Urothelium cell line (cell line): ENCODE data around the gene MFAP5.
A peak's percentile ranks its signal among the peaks of the same experiment; 100 is the strongest.

ENCODE experiments used
- DNase-seq: peaks from one replicate; pipeline ENCODE4 v3.0.0; 2011; ENCODE audit warnings: low spot score, mixed read lengths
- FAIRE-seq: peaks from 2 replicates; lab custom pipeline; 2011; peaks lifted over from hg19 to GRCh38; lab: Jason Lieb, UNC

The MFAP5 gene, protein sequence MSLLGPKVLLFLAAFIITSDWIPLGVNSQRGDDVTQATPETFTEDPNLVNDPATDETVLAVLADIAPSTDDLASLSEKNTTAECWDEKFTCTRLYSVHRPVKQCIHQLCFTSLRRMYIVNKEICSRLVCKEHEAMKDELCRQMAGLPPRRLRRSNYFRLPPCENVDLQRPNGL

DNA sequence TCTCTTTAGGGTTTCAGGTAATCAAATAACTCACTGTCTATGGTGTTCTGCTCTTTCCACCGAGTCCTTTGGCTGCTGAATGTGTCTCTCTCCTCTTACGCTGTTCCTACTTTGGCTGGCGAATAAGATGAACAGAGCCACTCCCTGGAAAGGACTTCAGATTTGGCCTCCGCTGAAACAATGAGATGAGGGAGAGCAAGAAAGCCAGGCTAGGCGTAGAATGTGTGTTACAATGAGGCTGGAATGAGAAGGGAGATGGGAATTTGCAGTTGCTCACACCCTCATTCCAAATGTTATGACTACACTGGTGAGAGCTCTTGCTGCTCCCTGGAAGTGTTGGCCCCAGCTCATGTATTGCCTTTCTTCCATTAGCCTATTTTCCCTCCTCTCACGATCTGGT, at the start of gene MFAP5:
Gene MFAP5, minus strand, starts transcription at position 234 of the 400 bp plus-strand sequence. CDS start 722 bp downstream, outside the sequence.
- DNase-seq (peak; percentile 44), FAIRE-seq (peak; percentile 20)

DNA sequence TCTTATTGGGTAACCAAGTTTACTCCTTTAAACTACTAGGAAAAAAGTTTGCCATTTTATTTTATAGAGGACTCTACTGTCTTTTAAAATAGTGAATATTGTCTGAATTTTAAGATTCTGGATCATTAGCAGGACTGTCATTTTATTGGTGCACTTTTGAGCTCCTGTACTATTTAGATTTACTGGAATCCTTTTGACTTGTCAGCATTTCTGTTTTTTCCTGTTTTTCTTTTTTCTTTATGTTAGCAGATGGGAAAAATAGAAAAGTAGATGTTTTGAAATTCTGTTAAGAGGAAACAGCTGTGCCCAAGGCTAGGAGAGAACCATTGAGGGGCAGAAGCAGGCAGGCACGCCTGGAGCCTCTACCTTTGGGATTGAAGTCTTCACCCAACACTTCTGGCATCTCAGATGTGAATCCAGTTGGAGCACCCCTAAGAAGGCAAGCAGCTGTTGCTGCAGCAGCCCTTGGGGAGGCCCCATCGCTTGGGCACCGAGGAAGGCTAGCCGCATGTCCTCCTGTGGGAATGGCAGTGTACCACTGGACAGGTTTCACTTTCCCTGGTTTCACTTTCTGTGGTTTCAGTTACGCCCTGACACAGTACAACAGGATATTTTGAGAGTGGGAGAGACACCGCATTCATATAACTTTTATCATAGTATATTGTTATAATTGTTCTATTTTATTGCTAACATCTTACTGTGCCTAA, 46.7 kb upstream of the MFAP5 start:
- DNase-seq (no peak), FAIRE-seq (no peak)

DNA sequence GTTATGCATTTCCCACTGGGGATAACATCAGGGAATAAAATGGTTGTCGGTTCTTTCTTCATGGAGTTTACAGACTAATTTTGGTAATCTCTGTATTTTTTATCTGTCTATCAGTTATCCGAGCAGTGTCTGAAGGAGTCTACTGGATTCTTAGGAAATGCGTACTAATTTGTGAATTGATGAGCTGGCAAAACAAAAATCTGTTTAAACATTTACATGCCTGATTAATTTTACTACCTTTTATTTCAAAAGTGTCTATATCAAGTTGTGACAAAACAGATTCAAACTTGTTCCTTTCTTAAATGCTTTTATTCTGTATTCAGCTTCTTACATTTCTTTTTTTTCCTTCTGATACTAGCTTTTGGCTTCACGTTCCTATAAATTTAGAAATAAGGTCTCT, 39.5 kb upstream of the MFAP5 start:
- DNase-seq: no peak
- FAIRE-seq: no peak

DNA sequence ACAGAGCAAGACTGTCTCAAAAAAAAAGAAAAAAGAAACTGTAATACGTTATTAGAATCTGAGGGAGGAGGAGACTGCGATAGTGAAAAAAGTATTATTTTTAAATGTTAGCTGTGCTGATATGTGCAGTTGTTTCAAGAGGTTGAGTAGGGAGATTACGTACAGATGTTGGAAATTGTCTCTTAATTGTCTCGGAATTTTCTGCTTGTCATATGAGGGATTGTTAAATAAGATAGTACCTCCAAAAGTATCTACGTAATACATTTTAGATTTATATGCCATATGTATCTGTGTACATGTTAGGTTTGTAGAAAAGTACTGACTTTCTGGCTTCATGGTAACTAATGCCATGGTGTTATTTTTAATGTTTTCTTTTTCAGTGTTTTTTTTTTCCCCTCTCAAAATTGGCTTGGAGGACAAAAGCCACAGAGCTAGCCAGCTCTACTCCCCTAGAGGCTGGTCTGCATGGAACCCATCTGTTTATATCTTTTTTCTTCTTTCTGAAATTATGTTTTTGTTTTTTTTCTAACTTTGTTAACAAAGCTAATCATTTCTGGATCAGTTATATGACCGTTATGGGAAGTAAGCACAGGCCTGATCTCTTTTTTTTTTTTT, 38.5 kb upstream of the MFAP5 start:
- FAIRE-seq: peak; percentile 59

DNA sequence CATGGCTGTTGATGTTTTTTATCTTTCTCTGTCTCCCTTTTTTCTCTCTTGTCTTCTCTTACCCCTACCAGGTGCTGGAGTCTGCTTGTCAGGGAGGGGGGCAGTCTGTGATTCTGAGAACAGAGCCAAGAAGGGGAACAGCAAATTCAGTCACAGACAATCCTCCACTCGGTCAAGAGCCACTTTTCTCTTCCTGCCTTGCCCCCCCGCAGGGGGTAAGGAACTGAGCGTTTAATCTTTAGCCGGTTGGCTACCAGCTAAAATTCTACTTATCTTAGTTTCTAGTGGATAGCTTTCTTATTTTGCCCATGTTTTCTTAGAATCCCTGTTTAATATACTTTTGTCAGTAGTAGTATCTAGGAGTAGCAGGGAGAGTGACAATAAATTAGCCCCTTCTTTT, 37.1 kb upstream of the MFAP5 start:
- no peak for FAIRE-seq

More for the DNA sequence above, 38.5 kb upstream of the MFAP5 start:
- no peak for DNase-seq

DNA sequence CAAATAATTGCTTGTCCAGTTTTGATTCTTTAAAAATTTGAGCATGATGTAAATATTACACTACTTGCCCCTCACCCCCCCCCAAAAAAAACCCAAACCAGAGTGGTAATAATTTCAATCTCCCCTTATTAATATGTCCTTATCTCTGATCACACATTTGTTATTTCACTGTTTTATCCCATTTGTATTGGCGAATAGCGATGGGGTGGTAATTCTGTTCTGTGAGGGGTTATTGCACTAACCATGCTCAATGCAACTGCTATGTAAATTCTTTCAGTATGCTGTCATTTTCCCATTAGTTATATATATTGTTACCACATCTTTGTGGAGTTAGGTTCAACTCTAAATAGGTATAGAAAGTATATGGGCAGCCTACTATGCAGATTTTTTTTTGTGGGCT, 36.3 kb upstream of the MFAP5 start:
- DNase-seq (no peak), FAIRE-seq (no peak)

More for the DNA sequence above, 37.1 kb upstream of the MFAP5 start:
- no peak for DNase-seq

DNA sequence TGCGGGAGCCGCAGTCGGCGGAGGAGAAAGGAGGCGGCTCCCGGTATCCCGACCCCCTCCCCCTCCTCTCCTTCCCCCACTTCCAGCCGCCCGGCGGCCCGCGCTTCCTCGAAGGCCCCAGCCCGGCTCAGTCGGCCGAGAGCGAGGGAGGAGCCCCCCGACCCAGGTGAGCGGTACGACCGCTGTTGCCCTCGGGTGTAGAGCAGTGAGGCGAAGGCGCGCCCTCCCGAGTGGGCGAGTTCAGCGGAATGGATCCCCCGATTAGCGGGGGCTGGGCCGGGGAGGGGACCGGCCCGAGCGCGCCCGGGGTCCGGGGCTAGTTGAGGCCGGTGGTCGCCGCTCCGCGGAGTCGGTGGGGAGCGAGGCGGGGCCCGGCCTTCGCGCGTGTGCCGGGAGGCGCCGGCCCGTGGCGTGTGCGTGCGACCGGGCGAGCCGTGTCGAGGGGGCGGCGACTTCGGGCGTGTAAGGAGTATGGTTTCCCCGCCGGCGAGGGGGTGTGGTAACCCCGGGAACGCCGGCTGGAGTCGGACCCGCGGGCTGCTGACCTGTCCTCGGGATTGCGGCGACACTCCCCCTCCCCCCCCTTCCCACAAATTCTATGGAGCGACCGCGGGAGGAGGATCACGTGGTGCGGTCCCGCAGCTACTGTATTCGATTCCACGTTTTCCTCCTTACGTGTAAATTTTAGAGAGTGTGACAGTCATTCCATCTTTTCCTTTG, 35.7 kb upstream of the MFAP5 start:
- DNase-seq: peak; percentile 70
- FAIRE-seq: peak; percentile 72

DNA sequence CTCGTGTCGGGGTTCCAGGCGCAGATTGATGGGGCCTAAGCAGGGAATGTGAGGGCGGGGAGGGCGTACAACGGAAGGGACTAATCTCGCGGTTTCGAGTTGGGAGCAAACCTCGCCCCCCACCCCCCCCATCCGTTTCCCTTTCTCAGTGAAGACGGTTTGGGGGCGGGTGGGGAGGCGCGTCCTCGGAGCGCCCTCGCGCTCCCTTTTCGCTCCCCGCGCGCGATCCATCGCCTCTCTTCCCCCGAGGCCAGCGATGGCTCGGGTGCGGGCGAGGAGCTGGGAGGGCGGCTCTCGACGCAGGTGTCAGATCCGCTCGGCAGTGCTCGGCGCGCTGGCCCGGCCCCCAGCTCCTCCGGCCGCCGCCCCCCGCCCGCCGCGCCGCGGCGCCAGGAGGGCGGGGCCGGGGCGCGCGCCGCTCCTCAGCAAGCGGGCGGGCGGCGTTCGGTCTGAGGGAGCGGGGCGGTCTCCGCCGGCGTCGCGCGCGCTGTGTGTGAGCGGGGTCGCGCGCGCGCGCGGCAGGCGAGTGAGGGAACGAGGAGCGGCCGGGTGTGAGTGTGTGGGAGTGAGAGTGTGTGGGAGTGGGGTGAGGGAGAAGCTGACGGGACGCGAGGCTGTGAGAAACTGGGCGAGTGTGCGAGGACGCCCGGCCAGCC, 35.0 kb upstream of the MFAP5 start, which contains the start of gene RIMKLB:
Gene RIMKLB, plus strand, starts transcription at position 516 of the 656 bp plus-strand sequence. CDS start 15,876 bp downstream, outside the sequence.
- FAIRE-seq (peak; percentile 99), DNase-seq (peak; percentile 95)

DNA sequence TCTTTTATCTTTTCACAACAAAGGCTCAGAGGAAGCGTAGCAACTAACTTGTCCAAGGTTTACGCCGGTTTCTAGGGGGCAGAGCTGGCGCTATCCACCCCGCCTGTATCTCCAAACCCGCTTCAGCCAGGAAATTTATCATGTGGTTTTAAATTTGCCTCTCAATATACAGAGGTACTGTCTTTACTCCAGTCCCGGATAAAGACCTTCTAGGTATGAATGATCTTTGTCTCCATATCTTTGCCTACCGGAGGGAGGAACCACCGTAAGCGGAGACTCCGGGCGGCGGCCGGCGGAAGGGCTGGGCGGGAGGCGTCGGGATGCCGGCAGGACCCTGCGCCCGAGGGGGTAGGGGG, 34.5 kb upstream of the MFAP5 start:
- peak; percentile 50 for DNase-seq
- no peak for FAIRE-seq

DNA sequence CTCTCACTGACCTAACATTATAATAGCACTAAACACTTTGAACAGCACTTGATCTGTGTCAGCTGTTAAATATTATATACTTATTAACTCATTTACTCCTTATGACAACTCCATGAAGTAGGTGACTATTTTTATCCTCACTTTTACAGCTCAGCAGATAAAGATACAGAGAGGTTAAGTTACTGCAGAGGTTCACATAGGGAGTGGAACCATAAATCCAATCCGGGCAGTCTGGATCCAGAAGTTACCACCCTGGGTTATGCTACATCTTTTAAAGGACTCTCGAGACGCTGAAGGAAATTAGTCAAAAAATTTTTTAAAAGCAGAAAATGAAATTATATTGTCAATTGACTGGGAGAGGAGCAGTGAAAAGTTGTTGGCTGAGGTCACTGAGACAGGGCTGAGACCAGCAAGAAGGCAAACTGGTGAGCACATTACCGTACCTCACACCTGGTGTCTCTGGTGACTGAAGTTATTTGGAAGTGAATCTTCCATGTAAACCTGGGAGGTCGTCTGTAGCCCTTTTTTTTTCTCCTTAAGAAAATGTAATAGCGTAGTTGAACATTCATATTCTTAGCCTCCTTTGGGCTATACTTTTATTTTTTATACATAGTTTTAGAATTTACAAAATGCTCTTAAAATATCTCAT, 33.9 kb upstream of the MFAP5 start:
- no peak for FAIRE-seq

DNA sequence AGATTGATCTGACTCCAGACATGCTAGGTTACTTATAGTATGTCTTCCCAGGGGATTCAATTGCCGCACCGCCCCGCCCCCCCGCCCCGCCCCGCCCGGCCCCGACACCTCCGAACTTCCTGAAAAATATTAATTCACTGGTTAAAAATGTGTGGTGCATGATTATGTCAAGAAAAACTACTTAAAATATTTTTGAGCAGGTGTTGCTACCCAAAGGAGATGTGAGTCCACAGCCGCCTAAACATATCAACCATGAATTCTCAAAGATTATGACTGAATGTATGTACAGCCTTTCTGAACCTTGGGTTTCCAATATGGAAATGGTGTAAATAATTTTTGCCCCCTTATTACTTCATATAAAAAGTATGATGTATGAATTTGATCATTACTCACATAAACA, 32.5 kb upstream of the MFAP5 start:
- no peak for DNase-seq
- FAIRE-seq: no peak

More for the DNA sequence above, 33.9 kb upstream of the MFAP5 start:
- no peak for DNase-seq

DNA sequence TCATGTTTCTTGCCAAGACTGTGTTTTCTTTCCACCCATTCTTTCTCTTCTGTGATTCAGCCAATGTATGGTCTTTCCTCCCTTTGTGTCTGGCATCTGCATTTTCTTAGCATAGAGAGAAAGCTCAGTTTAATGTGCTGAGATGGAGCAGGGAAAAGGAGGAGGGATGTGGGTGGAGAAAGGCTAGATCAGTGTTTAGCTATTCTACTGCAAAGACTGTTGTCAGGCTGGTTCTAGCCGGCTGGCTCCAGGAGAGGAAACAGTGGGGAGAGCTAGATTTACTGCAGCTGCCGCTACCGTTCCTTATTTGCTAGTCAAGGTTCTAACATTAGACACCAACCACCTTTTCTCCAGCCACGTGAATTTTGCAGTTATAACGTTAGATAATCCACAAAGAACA, 29.9 kb upstream of the MFAP5 start:
- FAIRE-seq (no peak), DNase-seq (no peak)

DNA sequence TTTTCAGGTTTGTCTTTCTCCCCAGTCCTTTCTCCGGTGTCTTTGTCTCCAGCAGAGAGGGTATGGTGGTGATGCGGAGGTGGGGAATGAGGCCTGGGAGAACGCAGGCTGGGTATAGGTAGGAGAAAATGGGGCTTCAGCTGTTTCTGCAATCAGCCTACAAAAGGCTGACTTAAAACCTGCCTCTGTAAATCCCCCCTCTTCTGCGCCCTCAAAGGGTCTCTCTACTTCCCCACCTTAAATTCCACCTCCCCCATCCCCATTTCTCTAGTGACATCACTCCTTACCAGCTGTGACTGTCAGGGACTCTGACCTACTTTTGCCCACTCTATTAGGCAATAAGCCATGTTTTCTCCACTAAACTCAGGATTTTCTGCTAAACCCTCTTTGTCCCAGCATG, 27.1 kb upstream of the MFAP5 start:
- FAIRE-seq: no peak
- no peak for DNase-seq

DNA sequence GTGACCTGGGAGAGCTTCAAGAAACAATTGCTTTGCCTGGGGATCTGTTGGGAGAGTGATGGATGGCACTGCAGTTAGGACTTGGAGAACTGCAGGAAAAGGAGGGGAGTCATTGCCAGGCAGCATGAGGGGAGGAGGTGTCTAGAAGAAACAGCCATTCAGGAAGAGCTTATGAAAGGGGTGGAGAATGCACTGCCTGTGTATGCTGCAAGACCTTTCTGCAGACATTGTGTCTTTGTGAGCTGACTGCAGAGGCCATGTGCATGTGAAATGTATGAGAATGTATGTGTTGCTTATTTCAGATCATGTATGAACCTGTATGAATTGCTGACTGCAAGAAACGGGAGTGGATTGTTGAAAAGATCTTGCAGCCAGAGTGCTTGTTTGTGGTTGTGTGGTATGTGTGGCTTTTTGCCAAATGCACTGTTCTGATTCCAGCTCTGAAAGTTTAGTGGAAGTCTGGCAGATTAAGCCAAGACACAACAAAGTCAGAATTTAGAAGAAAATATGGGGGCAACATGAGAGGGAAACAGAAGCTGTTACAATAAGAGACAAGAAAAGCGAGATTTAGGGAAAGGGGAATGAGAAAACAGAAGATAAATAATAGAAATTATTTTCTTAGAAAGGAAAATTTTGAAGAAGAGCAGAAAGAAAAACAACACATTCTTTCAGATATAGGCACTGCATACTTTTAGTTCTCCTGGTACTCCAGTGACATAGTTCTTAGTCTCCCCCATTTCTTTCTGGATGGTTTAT, 25.4 kb upstream of the MFAP5 start:
- peak; percentile 96 for FAIRE-seq
- DNase-seq: peak; percentile 87

DNA sequence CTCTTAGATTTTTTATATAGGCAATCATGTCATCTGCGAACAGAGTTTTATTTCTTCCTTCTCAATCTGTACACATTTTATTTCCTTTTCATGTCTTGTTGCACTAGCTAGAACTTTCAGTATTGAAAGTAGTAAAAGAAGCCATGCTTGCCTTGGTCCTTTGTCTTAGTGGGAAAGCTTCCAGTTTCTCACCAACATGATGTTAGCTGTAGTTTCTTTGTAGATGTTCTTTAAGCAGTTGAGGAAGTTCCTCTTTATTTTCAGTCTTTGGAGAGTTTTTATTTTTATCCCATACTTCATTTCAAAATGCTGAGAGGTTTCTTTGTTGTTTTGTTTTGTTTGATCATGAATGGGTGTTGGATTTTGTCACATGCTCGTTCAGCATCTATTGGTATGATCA, 22.4 kb upstream of the MFAP5 start:
- DNase-seq: no peak
- FAIRE-seq: no peak

DNA sequence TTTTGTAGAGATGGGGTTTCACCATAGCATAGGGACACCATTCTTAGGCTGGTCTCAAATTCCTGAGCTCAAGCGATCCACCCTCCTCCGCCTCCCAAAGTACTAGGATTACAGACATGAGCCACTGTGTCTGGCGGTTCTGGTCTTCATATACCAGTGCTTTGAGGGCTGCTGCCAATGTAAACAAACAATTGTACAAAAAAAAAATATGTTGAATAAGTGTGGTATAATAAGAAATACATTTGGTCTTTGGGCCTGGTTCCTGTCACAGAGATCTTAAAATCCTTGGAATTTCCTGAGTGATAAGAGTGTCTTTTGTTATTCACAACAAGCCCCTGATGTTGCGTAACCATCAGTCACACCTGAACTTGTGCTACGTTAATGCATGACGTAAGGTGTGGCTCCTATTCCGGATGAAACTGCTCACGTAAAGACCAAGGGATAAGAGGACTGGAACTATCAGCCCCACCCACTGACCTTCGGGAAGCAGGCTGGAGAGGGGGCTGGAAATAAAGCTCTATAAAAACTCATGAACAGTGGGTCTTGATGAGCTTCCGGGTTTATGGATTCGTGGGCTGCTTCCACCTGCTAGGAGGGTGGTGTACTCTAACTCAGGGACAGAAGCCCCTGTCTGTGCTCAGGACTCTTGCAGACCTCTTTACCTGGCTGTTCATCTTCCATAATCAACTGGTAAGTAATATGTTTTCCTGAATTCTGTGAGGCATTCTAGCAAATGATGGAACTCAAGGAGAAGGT, 18.7 kb upstream of the MFAP5 start:
- peak; percentile 56 for DNase-seq
- peak; percentile 35 for FAIRE-seq

DNA sequence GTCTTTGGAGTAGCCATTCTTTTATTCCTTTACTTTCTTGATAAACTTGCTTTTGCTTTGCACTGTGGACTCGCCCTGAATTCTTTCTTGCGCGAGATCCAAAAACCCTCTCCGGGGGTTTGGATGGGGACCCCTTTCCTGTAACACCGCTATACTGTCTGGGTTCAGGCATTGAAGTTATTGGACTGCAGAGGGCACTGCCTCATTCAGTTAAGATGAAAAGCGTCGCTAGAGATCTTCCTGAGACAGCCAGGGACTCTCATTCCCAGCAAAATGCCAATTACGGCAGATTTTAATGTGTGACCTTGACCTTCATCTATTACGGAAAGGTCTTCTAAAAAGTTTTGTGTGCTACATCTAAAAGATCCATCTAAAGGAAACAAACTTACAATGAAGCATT, 17.9 kb upstream of the MFAP5 start:
- DNase-seq (no peak), FAIRE-seq (no peak)

DNA sequence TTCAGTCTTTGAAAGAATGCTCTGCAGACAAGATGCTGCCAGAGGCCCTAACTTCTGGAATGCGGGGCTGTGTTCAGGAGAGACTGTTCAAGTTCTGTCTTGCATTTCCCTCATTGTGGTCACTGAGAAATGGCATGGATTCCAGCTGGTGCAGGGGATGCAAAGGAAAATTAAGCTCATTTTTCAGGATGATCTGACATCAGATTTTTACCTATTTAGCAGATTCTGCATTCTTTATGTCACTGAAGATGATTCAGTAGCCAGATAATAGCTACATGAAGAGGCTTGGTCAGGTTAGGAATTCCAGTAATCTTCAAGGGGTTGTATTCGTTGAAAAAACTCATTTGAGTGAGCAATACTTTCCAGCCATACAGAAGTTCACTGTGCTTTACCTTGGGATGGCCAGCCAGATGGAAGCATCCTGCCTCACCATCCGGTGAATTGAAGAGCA, 16.1 kb upstream of the MFAP5 start:
- DNase-seq: peak; percentile 77

DNA sequence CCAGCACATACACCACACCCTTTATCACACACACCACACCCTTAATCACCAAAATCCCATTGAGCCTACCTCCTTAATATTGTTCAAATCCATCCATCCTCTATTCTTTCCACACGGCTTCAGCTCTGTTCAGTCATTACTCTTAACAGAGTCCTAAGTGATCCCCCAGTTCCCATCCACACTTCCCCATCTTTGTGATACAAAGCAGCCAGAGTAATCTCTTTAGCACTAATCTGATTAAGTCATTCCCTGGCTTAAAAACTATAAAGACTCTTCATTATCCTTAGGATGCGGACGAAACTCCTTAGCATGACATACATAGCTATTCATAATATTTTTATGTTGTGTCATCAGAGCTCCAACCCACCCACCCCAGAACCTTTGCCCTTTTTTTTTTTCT, 14.7 kb upstream of the MFAP5 start:
- no peak for FAIRE-seq
- no peak for DNase-seq

More for the DNA sequence above, 16.1 kb upstream of the MFAP5 start:
- FAIRE-seq: no peak
